Cerebellar cortex (tissue), 1 donor: ENCODE data around the gene ITGB6.
A peak's percentile ranks its signal among the peaks of the same experiment; 100 is the strongest.

Experiments used
- DNase-seq: peaks from one replicate; pipeline ENCODE4 v3.0.0-alpha.2; 2015; ENCODE audit warnings: low spot score

Gene ITGB6

GRCh38 chr2:160199683-160200389 lies at the start of gene ITGB6:
ITGB6 (minus strand) TSS chr2:160200272; CDS start chr2:160200063, 209 bp downstream.
- no peak for DNase-seq

- DNase-seq, result peak; percentile 19
These were observed 47.4 kb upstream of the ITGB6 start for GRCh38 chr2:160247296-160248035.

- DNase-seq, result no peak
These were observed 46.3 kb upstream of the ITGB6 start for GRCh38 chr2:160246356-160246755.

- no peak for DNase-seq
These were observed 45.6 kb upstream of the ITGB6 start for GRCh38 chr2:160245614-160246155.

GRCh38 chr2:160242893-160243564 lies 43.0 kb upstream of the ITGB6 start:
- DNase-seq, result no peak

GRCh38 chr2:160241251-160242137 lies 41.4 kb upstream of the ITGB6 start:
- DNase-seq, result no peak

GRCh38 chr2:160239436-160239835 lies 39.4 kb upstream of the ITGB6 start:
- DNase-seq, result no peak

- no peak for DNase-seq
These were observed 38.3 kb upstream of the ITGB6 start for GRCh38 chr2:160238392-160238791.

- no peak for DNase-seq
These were observed 32.9 kb upstream of the ITGB6 start for GRCh38 chr2:160232905-160233475.

- DNase-seq, result no peak
These were observed 29.5 kb upstream of the ITGB6 start for GRCh38 chr2:160229591-160229990.

- no peak for DNase-seq
These were observed 28.3 kb upstream of the ITGB6 start for GRCh38 chr2:160228141-160228917.

- no peak for DNase-seq
These were observed 27.3 kb upstream of the ITGB6 start for GRCh38 chr2:160227293-160227915.

- no peak for DNase-seq
These were observed 26.3 kb upstream of the ITGB6 start for GRCh38 chr2:160226367-160226766.

GRCh38 chr2:160225722-160226121 lies 25.6 kb upstream of the ITGB6 start:
- no peak for DNase-seq

GRCh38 chr2:160224507-160224906 lies 24.4 kb upstream of the ITGB6 start:
- DNase-seq, result no peak

- DNase-seq, result no peak
These were observed 24.0 kb upstream of the ITGB6 start for GRCh38 chr2:160224060-160224459.

- no peak for DNase-seq
These were observed 23.5 kb upstream of the ITGB6 start for GRCh38 chr2:160223560-160223959.

GRCh38 chr2:160222546-160223283 lies 22.6 kb upstream of the ITGB6 start:
- no peak for DNase-seq
